ENCODE measurements around the gene TENT5C. TPM values are rescaled to one million over a fixed set of nuclear protein-coding genes. Genes with fewer than 3 reads are reported as not detected.

TENT5C gene
- total RNA-seq, 4 donors from 2014 or later, result 2.3 to 22.1 (median 5.1) TPM

GRCh38 chr1:117618450-117619122, 12.7 kb downstream of the TENT5C start:
- TF ChIP-seq POLR2A (IDR thresholded peaks at IDR 0.05) (no peak), CTCF (IDR thresholded peaks at IDR 0.05) (no peak)
- intact Hi-C loops (cut with DNase I; ENCODE audit: low total_unique reads), result no loop called here

GRCh38 chr1:117620440-117620839, 14.6 kb downstream of the TENT5C start:
- intact Hi-C loops (cut with DNase I; ENCODE audit: low total_unique reads), result no loop called here
- Histone ChIP-seq H3K4me3 (no peak overlapping the region), H3K27ac (no peak overlapping the region), H3K27me3 (no peaks in the 10 kb centered on the region), H3K4me1 (no peaks in the 10 kb centered on the region), H3K36me3 (no peaks in the 10 kb centered on the region), H3K9me3 (no peaks in the 10 kb centered on the region)
- TF ChIP-seq CTCF (IDR thresholded peaks at IDR 0.05) (no peak), POLR2A (IDR thresholded peaks at IDR 0.05) (no peak)
- DNase-seq, result no peak

More at GRCh38 chr1:117618450-117619122, 12.7 kb downstream of the TENT5C start:
- DNase-seq, result no peak
- Histone ChIP-seq H3K27me3 (no peaks in the 10 kb centered on the region), H3K4me3 (no peak overlapping the region), H3K36me3 (no peaks in the 10 kb centered on the region), H3K4me1 (no peaks in the 10 kb centered on the region), H3K27ac (no peak overlapping the region), H3K9me3 (no peaks in the 10 kb centered on the region)

GRCh38 chr1:117621316-117621715, 15.5 kb downstream of the TENT5C start:
- intact Hi-C loops (cut with DNase I; ENCODE audit: low total_unique reads), result no loop called here

GRCh38 chr1:117622726-117623125, 16.9 kb downstream of the TENT5C start:
- Histone ChIP-seq H3K4me3 (no peak overlapping the region), H3K4me1 (no peaks in the 10 kb centered on the region), H3K27me3 (no peaks in the 10 kb centered on the region), H3K36me3 (no peaks in the 10 kb centered on the region), H3K27ac (no peak overlapping the region), H3K9me3 (no peaks in the 10 kb centered on the region)
- intact Hi-C loops (cut with DNase I; ENCODE audit: low total_unique reads), result no loop called here
- no peak for TF ChIP-seq CTCF (IDR thresholded peaks at IDR 0.05)
- TF ChIP-seq POLR2A (IDR thresholded peaks at IDR 0.05), result no peak
- no peak for DNase-seq

More at GRCh38 chr1:117621316-117621715, 15.5 kb downstream of the TENT5C start:
- Histone ChIP-seq H3K27ac (no peak overlapping the region), H3K4me3 (no peak overlapping the region), H3K4me1 (no peaks in the 10 kb centered on the region), H3K36me3 (no peaks in the 10 kb centered on the region), H3K27me3 (no peaks in the 10 kb centered on the region), H3K9me3 (no peaks in the 10 kb centered on the region)
- no peak for DNase-seq
- TF ChIP-seq POLR2A (IDR thresholded peaks at IDR 0.05), result no peak
- TF ChIP-seq CTCF (IDR thresholded peaks at IDR 0.05), result no peak

- no peak for DNase-seq
- H3K36me3 ChIP-seq, result no peaks in the 10 kb centered on the region
- TF ChIP-seq POLR2A (IDR thresholded peaks at IDR 0.05) (no peak), CTCF (IDR thresholded peaks at IDR 0.05) (no peak)
- no peak overlapping the region for H3K27ac ChIP-seq
- no peaks in the 10 kb centered on the region for H3K9me3 ChIP-seq
- no peaks in the 10 kb centered on the region for H3K27me3 ChIP-seq
- no peaks in the 10 kb centered on the region for H3K4me1 ChIP-seq
- H3K4me3 ChIP-seq, result no peak overlapping the region
- intact Hi-C loops (cut with DNase I; ENCODE audit: low total_unique reads), result no loop called here
These were observed 17.3 kb downstream of the TENT5C start for GRCh38 chr1:117623141-117623540.
